Activated CD8-positive, alpha-beta memory T cell treated with anti-CD3 and anti-CD28 coated beads for 1 hour (primary cell): ENCODE data around the gene KLHL29.

ENCODE experiments used
- DNase-seq, 2 donors: peaks; one replicate each; pipeline ENCODE4 v3.0.0-alpha.2; 2020; ENCODE audit warnings: low read depth in 1 of 2; ENCODE audit errors: extremely low read depth in 1 of 2

Gene KLHL29

GRCh38 chr2:23507267-23508065 lies 122.5 kb downstream of the KLHL29 start:
- no peak for DNase-seq

DNA sequence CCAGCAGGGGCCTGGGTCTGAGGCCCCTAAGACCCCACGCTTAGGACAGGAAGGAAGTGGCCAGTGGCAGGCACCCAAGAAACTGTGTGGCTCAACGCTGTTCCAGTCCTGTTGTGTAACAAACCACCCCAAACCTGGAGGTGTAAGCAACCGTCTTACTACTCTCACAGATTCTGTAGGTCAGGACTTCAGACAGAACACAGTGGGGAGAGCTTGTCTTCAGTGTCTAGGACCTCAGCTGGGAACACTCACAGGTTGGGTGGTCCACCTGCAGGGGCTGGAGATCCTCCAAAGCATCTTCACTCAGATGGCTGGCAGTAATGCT lies 123.0 kb downstream of the KLHL29 start:
- DNase-seq = no peak

DNA sequence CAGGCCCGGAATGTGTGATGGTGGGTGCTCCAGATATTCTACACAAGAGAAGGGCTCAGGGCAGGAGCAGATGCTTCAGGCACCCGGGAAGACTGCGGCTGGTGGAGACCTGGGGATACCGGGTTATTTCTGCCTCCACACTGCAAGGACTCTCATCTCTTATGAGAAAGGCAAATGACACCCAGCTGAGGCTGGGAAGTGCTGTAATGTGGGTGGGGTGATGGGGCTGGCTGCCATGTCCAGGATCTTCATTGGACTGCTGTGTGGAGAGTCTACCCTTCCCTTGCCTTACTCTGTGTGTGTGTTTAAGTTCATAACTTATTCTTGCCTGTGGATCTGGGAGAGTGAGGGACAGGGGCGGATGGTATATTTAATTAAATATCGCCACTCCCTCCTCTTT lies 124.1 kb downstream of the KLHL29 start:
- DNase-seq = no peak

DNA sequence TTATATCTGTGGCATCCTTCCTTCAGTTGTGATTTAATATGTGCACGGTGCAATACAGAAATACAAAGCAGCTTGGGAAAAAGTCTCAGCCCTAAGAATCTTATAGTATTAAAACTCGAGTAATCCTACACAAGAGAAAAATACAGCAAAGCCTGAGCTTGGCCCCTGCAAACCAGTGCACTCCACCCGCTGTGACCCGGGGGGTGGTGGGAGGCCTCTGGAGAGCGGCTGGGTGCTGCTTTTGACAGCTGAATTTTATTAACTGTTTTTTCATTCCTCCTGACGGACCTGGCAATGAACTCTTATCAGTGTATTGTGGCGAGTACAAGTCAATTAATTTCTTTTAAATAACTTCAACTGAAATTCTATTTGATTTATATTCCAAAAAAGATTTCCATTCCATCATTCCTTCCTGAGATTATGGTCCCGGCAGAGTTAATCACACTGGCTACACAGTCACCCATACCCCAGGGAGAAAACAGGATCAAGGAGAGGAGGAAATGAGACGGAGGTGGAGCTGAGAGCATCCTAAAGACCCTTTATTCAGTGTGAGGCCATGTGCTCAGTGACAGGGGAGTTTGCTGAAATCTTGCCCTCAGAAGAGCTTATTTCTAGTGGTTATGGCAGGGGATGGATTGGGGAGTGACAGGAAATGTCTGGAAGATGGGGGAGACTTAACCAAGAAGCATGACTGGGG lies 124.8 kb downstream of the KLHL29 start:
- no peak for DNase-seq

GRCh38 chr2:23510471-23510870 lies 125.5 kb downstream of the KLHL29 start:
- no peak for DNase-seq

GRCh38 chr2:23512778-23513177 lies 127.8 kb downstream of the KLHL29 start:
- no peak for DNase-seq

- no peak for DNase-seq
Measured at GRCh38 chr2:23513245-23513871, 128.4 kb downstream of the KLHL29 start.

DNA sequence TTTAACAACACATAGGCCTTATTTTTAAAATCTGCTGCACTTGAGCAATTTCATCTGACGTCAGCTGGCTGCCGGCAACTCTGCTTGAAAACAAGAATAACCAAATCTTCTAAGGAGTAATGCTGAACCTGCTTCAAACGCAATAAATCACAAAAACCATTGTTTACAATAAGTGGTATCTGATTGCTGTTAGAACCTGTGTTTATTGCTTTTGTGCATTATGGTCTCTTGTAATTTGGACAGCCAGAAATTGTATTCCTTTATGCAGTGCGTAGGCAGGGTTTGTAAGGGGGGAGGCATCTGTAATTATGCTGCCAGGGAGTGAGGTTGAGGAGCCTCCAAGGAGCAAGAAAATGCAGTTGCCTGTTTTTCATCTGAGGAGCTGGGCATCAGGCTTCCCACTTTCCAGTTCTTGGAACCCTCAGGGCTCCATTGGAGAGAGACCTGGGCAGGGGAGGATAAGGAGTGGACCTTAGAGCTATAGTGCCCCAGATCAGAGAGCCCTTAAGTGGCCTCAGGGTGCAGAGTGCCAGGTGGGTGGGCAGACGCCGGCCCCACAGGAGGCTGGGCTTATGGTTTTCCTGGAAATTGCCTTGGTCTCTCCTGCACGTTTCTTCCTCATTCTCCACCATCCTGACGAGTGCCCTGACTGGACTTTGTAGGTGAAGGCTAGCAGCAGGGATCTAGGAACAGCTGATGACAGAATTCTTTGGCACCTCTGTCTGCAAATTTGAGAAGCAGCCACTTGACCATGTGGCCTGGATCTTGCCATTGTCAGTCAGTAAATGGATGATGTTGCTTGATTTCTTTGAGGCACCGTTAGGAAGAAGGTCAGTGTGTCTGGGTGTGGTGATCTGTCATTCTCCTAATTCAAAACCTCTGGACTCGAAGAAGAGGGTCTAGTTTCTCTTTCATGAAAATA lies 129.2 kb downstream of the KLHL29 start:
- no peak for DNase-seq

DNA sequence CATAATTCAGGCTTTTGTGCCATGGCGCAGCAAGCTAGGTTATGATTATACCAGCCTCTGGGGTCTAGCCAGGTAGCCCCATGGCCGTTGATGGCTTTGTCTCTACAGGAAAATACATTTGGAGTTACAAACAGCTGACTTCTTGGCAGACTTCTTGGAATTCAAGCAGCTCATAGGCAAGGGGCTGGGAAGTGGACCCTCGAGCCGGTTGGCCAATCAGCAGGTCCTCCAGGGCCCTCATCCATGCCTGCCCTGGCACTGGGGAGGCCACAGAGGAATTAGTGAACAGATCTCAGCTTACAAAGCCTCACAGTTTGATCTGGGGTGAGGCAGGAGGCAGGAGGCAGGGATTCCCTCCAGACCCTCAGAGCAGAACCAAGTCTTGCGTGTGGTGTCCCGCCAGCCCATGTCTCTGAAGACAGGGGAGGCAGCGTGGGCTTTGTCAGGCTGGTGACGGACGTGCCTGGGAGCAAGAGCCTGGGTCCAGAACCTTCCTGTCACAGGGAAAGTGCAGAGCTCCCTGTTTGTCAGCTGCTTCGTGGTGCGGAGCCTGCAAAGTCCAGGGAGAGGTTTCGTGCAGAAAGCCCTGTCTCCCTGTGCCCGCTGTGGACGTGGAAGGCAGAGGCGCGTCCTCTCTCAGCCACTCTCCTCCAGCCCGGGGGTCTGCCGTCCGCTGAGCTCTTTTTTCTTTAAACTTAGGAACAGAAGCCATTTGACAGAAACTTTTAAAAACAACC lies 131.7 kb downstream of the KLHL29 start:
- DNase-seq = no peak

DNA sequence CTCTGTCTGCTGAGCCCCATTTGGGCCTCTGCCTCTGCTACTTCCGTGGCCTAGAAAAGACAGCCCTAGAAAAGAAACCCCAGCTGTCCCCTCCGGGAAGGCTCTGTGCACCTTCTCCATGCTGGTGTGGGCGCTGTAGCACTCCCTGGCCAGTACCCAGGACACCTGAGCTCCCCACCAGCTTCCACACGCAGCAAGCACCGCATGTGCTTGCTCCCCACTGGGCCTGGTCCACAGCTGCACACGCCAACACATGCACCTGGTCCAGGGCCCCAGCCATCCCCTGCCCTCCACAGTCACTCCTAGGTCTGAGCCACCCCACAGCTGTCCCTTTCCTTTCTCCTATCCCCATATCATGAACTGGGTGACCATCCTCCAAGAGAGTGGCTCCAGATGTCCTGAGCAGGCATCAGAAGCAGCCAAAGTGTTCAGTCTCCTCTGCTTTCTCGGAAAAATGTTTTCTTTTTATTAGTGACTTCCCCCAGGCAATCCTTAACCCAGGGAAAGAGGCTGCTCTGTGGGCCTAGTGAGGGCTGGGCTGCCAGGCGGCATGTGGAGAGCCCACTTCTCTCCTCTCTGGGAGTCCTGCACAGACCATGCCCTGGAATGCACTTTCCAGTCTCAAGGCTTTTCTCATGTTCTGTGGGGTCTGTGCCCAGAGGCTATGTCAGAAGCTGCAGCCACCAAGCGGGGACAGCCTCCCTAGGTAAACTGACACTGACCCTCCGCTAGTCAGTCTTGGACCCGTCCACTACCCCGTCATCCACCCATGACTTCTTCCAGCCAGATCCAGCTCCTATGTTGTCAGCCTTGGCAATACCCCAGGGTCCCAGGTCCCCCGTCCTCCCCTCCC lies 133.7 kb downstream of the KLHL29 start:
- DNase-seq = no peak

GRCh38 chr2:23519334-23519651 lies 134.3 kb downstream of the KLHL29 start:
- no peak for DNase-seq

- DNase-seq = no peak
Measured at GRCh38 chr2:23520256-23520655, 135.3 kb downstream of the KLHL29 start.

DNA sequence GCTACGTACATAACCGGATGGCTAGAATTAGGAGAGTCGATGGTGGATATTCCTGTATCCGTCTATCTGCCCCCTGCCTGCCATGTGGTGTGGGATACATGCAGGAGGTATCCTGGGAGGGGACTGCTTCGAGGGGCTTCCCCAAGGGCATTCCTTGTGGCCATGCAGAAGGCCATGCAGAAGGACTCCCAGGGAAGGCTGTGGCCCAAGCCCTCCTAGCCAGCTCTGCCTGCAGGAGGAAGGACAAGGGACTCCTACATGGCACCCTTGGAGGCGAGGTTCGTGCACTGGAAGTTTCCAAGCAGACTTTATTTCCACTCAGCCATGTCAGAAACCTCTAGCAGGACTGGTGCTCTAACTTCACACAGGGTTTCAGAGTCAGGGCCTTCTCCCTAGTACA lies 136.1 kb downstream of the KLHL29 start:
- DNase-seq = no peak

- DNase-seq = no peak
Measured at GRCh38 chr2:23522726-23523372, 137.9 kb downstream of the KLHL29 start.

GRCh38 chr2:23523373-23524260 lies 138.6 kb downstream of the KLHL29 start:
- DNase-seq = no peak

DNA sequence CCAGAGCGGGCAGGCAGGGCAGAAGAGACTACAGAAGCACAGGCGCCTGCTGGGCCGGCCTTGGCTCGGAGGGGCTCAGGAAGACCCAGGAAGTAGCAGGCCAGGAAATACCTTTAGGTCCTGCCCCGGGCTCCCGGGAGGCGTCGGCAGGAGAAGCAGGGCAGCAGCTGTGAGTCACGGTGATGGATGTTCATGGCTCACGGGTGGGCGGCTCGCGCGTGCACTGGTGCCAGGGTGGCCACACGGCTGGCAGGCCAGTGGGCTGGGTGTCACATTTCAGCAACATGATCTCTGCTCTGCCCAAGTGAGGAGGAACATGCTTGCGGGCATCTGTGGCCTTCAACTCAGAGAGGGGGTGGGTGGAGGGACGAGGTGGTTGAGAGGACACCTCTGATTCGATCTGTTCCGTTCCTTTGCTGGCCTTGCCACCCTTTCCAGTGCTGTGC lies 139.3 kb downstream of the KLHL29 start:
- DNase-seq = no peak

DNA sequence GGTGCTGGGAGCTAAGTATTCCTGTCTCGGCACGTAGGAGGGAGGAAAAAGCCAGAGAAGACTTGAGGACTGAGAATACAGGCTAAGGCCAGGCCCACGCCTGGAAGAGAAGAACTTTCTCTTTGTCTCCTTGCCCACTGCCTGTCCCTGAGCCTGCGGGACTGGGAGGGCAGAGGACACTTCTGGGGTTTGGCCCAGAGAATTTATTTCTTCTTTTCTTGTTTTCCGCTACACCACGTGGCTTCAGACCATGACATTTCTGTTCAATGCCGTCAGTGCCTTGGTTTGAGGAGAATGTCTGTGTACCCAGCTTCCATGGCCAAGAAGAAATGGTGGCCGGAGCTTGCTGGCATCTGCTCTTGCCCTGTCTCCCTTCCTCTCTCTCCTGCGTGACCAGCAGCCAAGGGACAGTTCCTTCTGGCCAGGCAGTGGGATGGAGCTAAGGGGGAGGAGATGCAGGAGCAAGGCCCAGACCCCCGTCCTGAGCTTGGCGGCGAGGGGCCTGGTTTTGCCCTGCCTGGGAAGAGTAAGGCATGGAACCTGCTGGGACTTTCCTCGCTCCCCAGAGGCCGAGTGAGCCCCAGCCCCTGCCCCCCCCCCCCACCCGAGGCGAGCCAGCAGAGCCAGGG lies 140.3 kb downstream of the KLHL29 start:
- DNase-seq = no peak

GRCh38 chr2:23526114-23526513 lies 141.1 kb downstream of the KLHL29 start:
- DNase-seq = no peak
